Liver (tissue), 9 donors: ENCODE data around the gene NDUFAF2. TPM values are rescaled to one million over a fixed set of nuclear protein-coding genes. Genes with fewer than 3 reads are reported as not detected.

Experiments
- DNase-seq: peaks from one replicate; pipeline ENCODE4 v3.0.0-alpha.2; 2017; ENCODE audit warnings: low spot score
- H3K27ac ChIP-seq, 2 donors: one replicate each; pipeline ENCODE4 v1.7.0; 2013; ENCODE audit warnings: inconsistent platforms in 2 of 2, low read length in 2 of 2, control low read depth in 1 of 2, low read depth in 1 of 2, mild to moderate bottlenecking in 1 of 2
- H3K27me3 ChIP-seq, 4 donors: one replicate each; pipeline versions ENCODE4 v1.6.1 to v1.7.0; 2013; ENCODE audit warnings: low read length in 3 of 4, inconsistent platforms in 1 of 4, mild to moderate bottlenecking in 1 of 4, moderate library complexity in 1 of 4; ENCODE audit not compliant: control insufficient read depth in 4 of 4, insufficient read depth in 4 of 4
- H3K36me3 ChIP-seq, 4 donors: one replicate each; pipeline versions ENCODE4 v1.6.1 to v1.7.0; 2013; ENCODE audit warnings: low read length in 3 of 4, mild to moderate bottlenecking in 3 of 4, low read depth in 1 of 4, moderate library complexity in 1 of 4; ENCODE audit not compliant: control insufficient read depth in 4 of 4, insufficient read depth in 3 of 4
- H3K4me1 ChIP-seq, 4 donors: one replicate each; pipeline versions ENCODE4 v1.6.1 to v1.7.0; 2013; ENCODE audit warnings: low read length in 3 of 4, mild to moderate bottlenecking in 3 of 4, moderate library complexity in 1 of 4; ENCODE audit not compliant: control insufficient read depth in 4 of 4, insufficient read depth in 4 of 4
- H3K4me3 ChIP-seq, 3 donors: one replicate each; pipeline versions ENCODE4 v1.6.1 to v1.7.0; 2013; ENCODE audit warnings: low read length in 3 of 3, control low read depth in 1 of 3, low read depth in 1 of 3, mild to moderate bottlenecking in 1 of 3
- H3K9ac ChIP-seq, 2 donors: one replicate each; pipeline ENCODE4 v1.7.0; 2013; ENCODE audit warnings: low read length in 2 of 2, mild to moderate bottlenecking in 2 of 2, moderate library complexity in 2 of 2, control low read depth in 1 of 2, low read depth in 1 of 2
- H3K9me3 ChIP-seq, 4 donors: one replicate each; pipeline versions ENCODE4 v1.6.1 to v1.7.0; 2013; ENCODE audit warnings: low read length in 3 of 4; ENCODE audit not compliant: control insufficient read depth in 4 of 4
- FOXA1 ChIP-seq: IDR thresholded peaks from 2 replicates; pipeline ENCODE4 v1.6.1; 2016; ENCODE audit warnings: antibody characterized with exemption
- GABPA ChIP-seq, 2 donors: IDR thresholded peaks in 1 of 2; conservative IDR thresholded peaks in 1 of 2; 2 replicates each; pipeline ENCODE4 v1.6.1; 2016; ENCODE audit warnings: antibody characterized with exemption in 2 of 2, mild to moderate bottlenecking in 1 of 2, moderate library complexity in 1 of 2
- HNF4G ChIP-seq: IDR thresholded peaks from 2 replicates; pipeline ENCODE4 v1.6.1; 2016; ENCODE audit warnings: antibody characterized with exemption
- JUND ChIP-seq, 2 donors: IDR thresholded peaks; 2 replicates each; pipeline ENCODE4 v1.6.1; 2016; ENCODE audit warnings: antibody characterized with exemption in 2 of 2
- NR2F2 ChIP-seq: IDR thresholded peaks from 2 replicates; pipeline ENCODE4 v1.6.1; 2016; ENCODE audit warnings: antibody characterized with exemption
- RAD21 ChIP-seq, 2 donors: IDR thresholded peaks; 2 replicates each; pipeline ENCODE4 v1.6.1; 2016; ENCODE audit warnings: antibody characterized with exemption in 2 of 2, mild to moderate bottlenecking in 2 of 2
- RXRA ChIP-seq, 2 donors: IDR thresholded peaks; 2 replicates each; pipeline ENCODE4 v1.6.1; 2017 to 2018; ENCODE audit warnings: antibody characterized with exemption in 2 of 2, mild to moderate bottlenecking in 1 of 2
- SP1 ChIP-seq: IDR thresholded peaks from 2 replicates; pipeline ENCODE4 v1.6.1; 2018; ENCODE audit warnings: antibody characterized with exemption, mild to moderate bottlenecking
- TAF1 ChIP-seq: conservative IDR thresholded peaks from 2 replicates; pipeline ENCODE4 v1.6.1; 2016; ENCODE audit warnings: antibody characterized with exemption, mild to moderate bottlenecking
- WGBS: extraction: QIAGEN DNeasy Blood & Tissue Kit; methylation state at CpG from one replicate; pipeline ENCODE4 v1.1.7; 2013; 5-methylcytosine and 5-hydroxymethylcytosine counted together
- polyA plus RNA-seq, 2 donors: library from polyadenylated mRNA; stranded (reverse) in 1 of 2; unstranded in 1 of 2; fragments of 200-250 nt in 1 of 2; fragments of >200 nt in 1 of 2; fragmentation: Nextera tagmentation in 1 of 2; extraction: Ambion mirVana in 1 of 2; gene quantifications; one replicate each; pipeline versions ENCODE4 v1.2.1 to v1.2.3, GENCODE V29; 2013 to 2015
- total RNA-seq, 2 donors: library from RNA; depleted of rRNA; stranded (reverse); fragments of >200 nt; gene quantifications; one replicate each; pipeline ENCODE4 v1.2.3, GENCODE V29; 2014
- TF ChIP-seq, protein P1 (sequence below): fragments of 150-350 bp; IDR thresholded peaks from 2 replicates; pipeline ENCODE4 v1.5.1; 2017; ENCODE audit warnings: improper control_type of control experiment, low read depth, low read length; ENCODE audit not compliant: missing input control
- TF ChIP-seq, protein P2 (sequence below): IDR thresholded peaks from 2 replicates; pipeline ENCODE4 v1.6.1; 2016; ENCODE audit warnings: antibody characterized with exemption
- donor health status: healthy.
- donor health status: healthy.
- donor health status: healthy.
- donor health status: healthy.
- donor health status: healthy.

The NDUFAF2 gene
- total and polyA plus RNA-seq, 4 donors: 4.3 to 21.3 (median 12.5) TPM

DNA sequence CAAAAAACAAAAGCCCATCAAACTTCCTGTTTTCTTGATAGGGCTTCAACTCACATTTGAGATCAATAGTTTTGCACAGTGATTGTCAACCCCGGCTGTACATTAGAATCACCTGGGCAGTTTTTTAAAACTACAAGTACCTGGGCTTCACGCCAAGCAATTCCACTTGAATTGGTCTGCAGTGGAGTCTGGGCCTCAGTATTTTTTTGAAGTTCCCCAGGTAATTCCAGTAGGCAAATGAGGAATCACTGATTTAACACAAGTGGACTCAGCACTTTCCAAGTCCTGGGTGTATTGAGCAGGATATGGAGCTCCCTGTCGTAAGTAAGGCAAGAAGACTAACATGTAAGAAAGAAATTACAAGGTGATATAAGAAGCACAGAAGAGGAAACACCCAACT is 232.1 kb downstream of the NDUFAF2 start:
- no peaks in the 10 kb centered on the region for H3K4me1 ChIP-seq
- H3K9me3 ChIP-seq: no peaks in the 10 kb centered on the region
- no peaks in the 10 kb centered on the region for H3K36me3 ChIP-seq
- H3K27ac ChIP-seq: no peak overlapping the region
- no peaks in the 10 kb centered on the region for H3K27me3 ChIP-seq
- no peak overlapping the region for H3K9ac ChIP-seq
- no peak for DNase-seq
- H3K4me3 ChIP-seq: no peak overlapping the region
- TF ChIP-seq JUND (IDR thresholded peaks at IDR 0.05) (no peak), SP1 (no peak)
- TF ChIP-seq, protein P1, sequence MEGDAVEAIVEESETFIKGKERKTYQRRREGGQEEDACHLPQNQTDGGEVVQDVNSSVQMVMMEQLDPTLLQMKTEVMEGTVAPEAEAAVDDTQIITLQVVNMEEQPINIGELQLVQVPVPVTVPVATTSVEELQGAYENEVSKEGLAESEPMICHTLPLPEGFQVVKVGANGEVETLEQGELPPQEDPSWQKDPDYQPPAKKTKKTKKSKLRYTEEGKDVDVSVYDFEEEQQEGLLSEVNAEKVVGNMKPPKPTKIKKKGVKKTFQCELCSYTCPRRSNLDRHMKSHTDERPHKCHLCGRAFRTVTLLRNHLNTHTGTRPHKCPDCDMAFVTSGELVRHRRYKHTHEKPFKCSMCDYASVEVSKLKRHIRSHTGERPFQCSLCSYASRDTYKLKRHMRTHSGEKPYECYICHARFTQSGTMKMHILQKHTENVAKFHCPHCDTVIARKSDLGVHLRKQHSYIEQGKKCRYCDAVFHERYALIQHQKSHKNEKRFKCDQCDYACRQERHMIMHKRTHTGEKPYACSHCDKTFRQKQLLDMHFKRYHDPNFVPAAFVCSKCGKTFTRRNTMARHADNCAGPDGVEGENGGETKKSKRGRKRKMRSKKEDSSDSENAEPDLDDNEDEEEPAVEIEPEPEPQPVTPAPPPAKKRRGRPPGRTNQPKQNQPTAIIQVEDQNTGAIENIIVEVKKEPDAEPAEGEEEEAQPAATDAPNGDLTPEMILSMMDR: no peak
- WGBS: 96% methylated on average over 3 of the region's 3 CpGs

DNA sequence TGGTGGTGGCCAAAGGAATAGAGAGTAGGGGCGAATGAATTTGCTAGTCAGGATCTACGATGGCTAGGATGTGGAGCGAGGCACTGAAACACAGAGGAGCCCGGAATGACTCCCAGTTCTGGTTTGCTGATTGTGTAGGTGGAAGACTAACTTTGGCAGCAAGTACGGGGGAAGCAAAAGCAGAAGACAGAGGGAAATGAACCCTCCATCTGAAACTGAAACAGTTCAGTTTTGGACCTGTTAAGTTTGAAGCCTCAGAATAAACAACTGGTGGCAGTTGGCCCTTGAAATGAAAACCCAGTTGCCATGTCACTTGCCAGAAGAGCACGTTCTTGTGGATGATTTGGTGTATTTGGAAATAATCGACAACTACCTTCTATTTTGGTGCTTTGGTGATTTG is 232.7 kb downstream of the NDUFAF2 start:
- no peak for DNase-seq
- TF ChIP-seq, protein P1: no peak
- TF ChIP-seq RAD21 (IDR thresholded peaks at IDR 0.05) (no peak), TAF1 (no peak), HNF4G (no peak), JUND (IDR thresholded peaks at IDR 0.05) (no peak)
- TF ChIP-seq, protein P2, sequence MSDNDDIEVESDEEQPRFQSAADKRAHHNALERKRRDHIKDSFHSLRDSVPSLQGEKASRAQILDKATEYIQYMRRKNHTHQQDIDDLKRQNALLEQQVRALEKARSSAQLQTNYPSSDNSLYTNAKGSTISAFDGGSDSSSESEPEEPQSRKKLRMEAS: no peak
- WGBS: 85% methylated on average over 7 of the region's 7 CpGs
- Histone ChIP-seq H3K4me1 (no peaks in the 10 kb centered on the region), H3K9me3 (no peaks in the 10 kb centered on the region), H3K36me3 (no peaks in the 10 kb centered on the region), H3K27ac (no peak overlapping the region), H3K4me3 (no peak overlapping the region), H3K27me3 (no peaks in the 10 kb centered on the region), H3K9ac (no peak overlapping the region)

DNA sequence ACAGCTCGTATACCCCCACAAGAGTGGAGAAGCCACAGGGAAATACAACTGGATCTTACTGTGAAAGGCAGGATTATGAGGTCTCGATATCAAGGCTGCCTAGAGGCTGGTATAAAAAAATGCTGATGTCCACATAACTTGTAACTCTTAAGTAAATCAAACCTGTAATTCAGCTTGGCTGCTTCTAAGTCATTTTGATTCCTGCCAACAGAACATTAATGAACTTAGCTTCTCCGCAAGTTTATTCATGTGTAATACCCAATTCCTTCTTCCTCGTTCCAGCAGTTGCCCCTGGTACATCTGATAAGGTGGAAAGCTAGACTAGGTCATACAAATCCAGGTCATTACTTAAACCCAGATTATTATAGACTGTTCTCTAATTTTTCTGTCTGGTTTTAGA is 233.7 kb downstream of the NDUFAF2 start:
- no peak for DNase-seq
- TF ChIP-seq JUND (IDR thresholded peaks at IDR 0.05): no peak
- TF ChIP-seq RXRA (IDR thresholded peaks at IDR 0.05): no peak
- no peak for TF ChIP-seq FOXA1
- TF ChIP-seq NR2F2: no peak
- TF ChIP-seq GABPA (IDR thresholded peaks at IDR 0.05 in 1 of 2, conservative IDR thresholded peaks at IDR 0.05 in 1 of 2): no peak
- TF ChIP-seq, protein P1: no peak
- H3K4me3 ChIP-seq: no peak overlapping the region
- 88% methylated on average over 4 of the region's 4 CpGs for WGBS
- no peak overlapping the region for H3K9ac ChIP-seq
- H3K36me3 ChIP-seq: no peaks in the 10 kb centered on the region
- no peak overlapping the region for H3K27ac ChIP-seq
- no peaks in the 10 kb centered on the region for H3K27me3 ChIP-seq
- H3K9me3 ChIP-seq: no peaks in the 10 kb centered on the region
- H3K4me1 ChIP-seq: no peaks in the 10 kb centered on the region
